Measurements from ENCODE around the gene QRICH1. TPM values are rescaled to one million over a fixed set of nuclear protein-coding genes. Genes with fewer than 3 reads are reported as not detected.

Gene QRICH1
- total RNA-seq, 4 donors from 2014 or later, result 61.1 to 132 (median 99.7) TPM

DNA sequence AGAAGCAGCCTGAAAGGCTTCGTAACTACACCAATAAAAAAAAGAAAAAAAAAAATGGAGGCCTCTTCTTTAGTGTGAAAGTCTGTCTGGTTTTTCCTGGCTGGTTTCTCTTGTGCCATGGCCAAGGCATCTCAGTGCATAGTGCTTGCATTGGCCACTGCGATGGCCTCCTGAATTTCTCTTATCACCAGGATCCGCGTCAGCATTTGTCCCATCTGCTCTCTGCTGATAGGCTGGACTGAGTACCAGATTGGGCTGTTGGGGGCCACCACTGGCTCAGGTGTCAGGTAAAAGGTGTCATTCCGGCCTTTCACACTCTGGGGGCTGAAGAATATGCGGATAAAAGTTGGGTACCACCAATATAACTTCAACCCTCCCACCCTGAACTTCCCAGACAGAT lies 63.5 kb downstream of the QRICH1 start:
- DNase-seq, result no peak
- no peaks in the 10 kb centered on the region for H3K9me3 ChIP-seq
- H3K27ac ChIP-seq, result peak overlapping the region in 1 of 4 donors; percentile 90
- no peaks in the 10 kb centered on the region for H3K27me3 ChIP-seq
- H3K4me3 ChIP-seq, result no peak overlapping the region
- H3K4me1 ChIP-seq, result peaks cover 0 to 15% (median 5%) of the 10 kb centered on the region in 4 donors
- TF ChIP-seq POLR2A (IDR thresholded peaks at IDR 0.05) (no peak), CTCF (IDR thresholded peaks at IDR 0.05) (no peak)
- peaks cover 0 to 63% (median 0%) of the 10 kb centered on the region in 3 donors for H3K36me3 ChIP-seq

- peak overlapping the region; percentile 52 to 74 (median 61) for H3K4me3 ChIP-seq
Measured at GRCh38 chr3:49029563-49029884, 64.3 kb downstream of the QRICH1 start.

DNA sequence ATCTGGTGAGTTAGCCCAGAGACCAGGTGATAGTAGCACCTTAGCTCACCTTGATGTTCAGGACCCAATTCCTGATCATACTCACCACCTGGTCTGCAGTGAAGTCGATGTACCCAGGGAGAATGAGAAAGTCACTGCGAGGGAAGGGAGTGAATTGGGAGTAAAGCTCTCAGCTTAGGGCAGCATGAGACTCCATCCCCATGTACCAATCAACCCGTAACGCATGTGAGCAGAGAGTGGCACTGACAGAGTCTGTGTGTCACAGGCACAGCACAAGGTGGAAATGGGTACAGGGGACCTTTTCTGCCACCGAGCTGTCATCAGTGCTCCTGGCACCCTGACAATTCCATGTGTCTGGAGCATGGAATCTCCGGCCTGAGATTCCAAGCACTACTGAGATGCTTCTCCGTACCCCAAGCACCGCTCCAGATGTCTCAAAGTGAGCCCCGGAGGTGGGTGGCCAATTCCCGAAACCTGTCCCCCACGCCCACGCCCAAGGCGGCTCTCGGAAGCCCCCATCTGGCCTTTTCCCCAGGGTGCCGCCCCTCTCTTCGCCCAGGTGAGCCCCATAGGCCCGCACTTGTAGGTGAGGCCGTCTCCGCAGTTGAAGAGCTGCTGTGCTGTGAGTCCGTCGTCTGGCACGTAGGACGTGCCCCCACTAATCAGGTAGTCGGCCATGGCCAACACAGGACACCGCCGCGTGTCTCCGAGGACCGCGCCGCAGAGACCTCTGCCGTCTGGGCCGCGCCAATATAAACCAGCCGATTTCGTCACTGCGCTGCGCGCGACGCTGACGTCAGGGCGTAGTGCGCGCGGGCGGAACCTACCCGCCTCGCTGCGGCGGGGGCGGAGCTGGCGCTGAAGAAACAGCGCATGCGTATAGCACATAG lies 65.0 kb downstream of the QRICH1 start, which contains the start of gene IMPDH2:
IMPDH2 (minus strand) TSS at position 726 of the 890 bp plus-strand sequence; CDS start at position 678, 48 bp downstream.
- peaks cover 0 to 15% (median 6%) of the 10 kb centered on the region in 4 donors for H3K4me1 ChIP-seq
- DNase-seq, result peak; percentile 93 to 97 (median 95)
- peak within 1 kb of the TSS; percentile 82 to 93 (median 90) for H3K27ac ChIP-seq
- peaks cover 0 to 63% (median 0%) of the 10 kb centered on the region in 3 donors for H3K36me3 ChIP-seq
- H3K4me3 ChIP-seq, result peak within 1 kb of the TSS; percentile 52 to 74 (median 61)
- TF ChIP-seq CTCF (IDR thresholded peaks at IDR 0.05) (peak in 4 of 6 experiments; percentile 15 to 36 (median 18)), POLR2A (IDR thresholded peaks at IDR 0.05) (peak; percentile 95 to 98)
- H3K27me3 ChIP-seq, result no peaks in the 10 kb centered on the region
- no peaks in the 10 kb centered on the region for H3K9me3 ChIP-seq

More at GRCh38 chr3:49029563-49029884, 64.3 kb downstream of the QRICH1 start:
- H3K4me1 ChIP-seq, result peaks cover 0 to 15% (median 6%) of the 10 kb centered on the region in 4 donors
- TF ChIP-seq CTCF (IDR thresholded peaks at IDR 0.05) (no peak), POLR2A (IDR thresholded peaks at IDR 0.05) (no peak)
- H3K9me3 ChIP-seq, result no peaks in the 10 kb centered on the region
- no peaks in the 10 kb centered on the region for H3K27me3 ChIP-seq
- H3K27ac ChIP-seq, result peak overlapping the region; percentile 82 to 93 (median 90)
- no peak for DNase-seq
- peaks cover 0 to 63% (median 0%) of the 10 kb centered on the region in 3 donors for H3K36me3 ChIP-seq

- peaks cover 0 to 64% (median 0%) of the 10 kb centered on the region in 3 donors for H3K36me3 ChIP-seq
Measured at GRCh38 chr3:49028298-49028672, 65.6 kb downstream of the QRICH1 start.

GRCh38 chr3:49027634-49028033 lies 66.2 kb downstream of the QRICH1 start:
- Histone ChIP-seq H3K36me3 (peaks cover 0 to 60% (median 0%) of the 10 kb centered on the region in 3 donors), H3K4me3 (no peak overlapping the region), H3K27ac (no peak overlapping the region), H3K27me3 (no peaks in the 10 kb centered on the region), H3K9me3 (no peaks in the 10 kb centered on the region), H3K4me1 (peaks cover 0 to 24% (median 12%) of the 10 kb centered on the region in 4 donors)
- TF ChIP-seq POLR2A (IDR thresholded peaks at IDR 0.05) (no peak), CTCF (IDR thresholded peaks at IDR 0.05) (no peak)
- DNase-seq, result no peak

More at GRCh38 chr3:49028298-49028672, 65.6 kb downstream of the QRICH1 start:
- peaks cover 0 to 17% (median 6%) of the 10 kb centered on the region in 4 donors for H3K4me1 ChIP-seq
- no peaks in the 10 kb centered on the region for H3K9me3 ChIP-seq
- H3K27me3 ChIP-seq, result no peaks in the 10 kb centered on the region
- DNase-seq, result no peak
- TF ChIP-seq POLR2A (IDR thresholded peaks at IDR 0.05), result no peak
- TF ChIP-seq CTCF (IDR thresholded peaks at IDR 0.05), result no peak
- H3K4me3 ChIP-seq, result peak overlapping the region; percentile 52 to 74 (median 61)
- H3K27ac ChIP-seq, result peak overlapping the region; percentile 82 to 93 (median 90)
